Ovary (tissue), 9 donors: ENCODE data around the gene DNAJA3. TPM values are rescaled to one million over a fixed set of nuclear protein-coding genes. Genes with fewer than 3 reads are reported as not detected.

Experiments
- DNase-seq, 5 donors: peaks; one replicate each; pipeline ENCODE4 v3.0.0-alpha.2; 2019 to 2020
- H3K27ac ChIP-seq, 2 donors: fragments of 200-600 bp; one replicate each; pipeline versions ENCODE4 v1.5.1 to v1.8.0; 2019 to 2022
- H3K27me3 ChIP-seq: fragments of 200-600 bp; one replicate; pipeline ENCODE4 v1.8.0; 2022
- H3K36me3 ChIP-seq: fragments of 200-600 bp; sonication (generic); one replicate; pipeline ENCODE4 v1.5.1; 2019
- H3K4me1 ChIP-seq: one replicate; pipeline ENCODE4 v1.8.1; 2013; ENCODE audit warnings: mild to moderate bottlenecking, moderate library complexity; ENCODE audit not compliant: insufficient read depth
- H3K4me3 ChIP-seq: fragments of 200-600 bp; sonication (generic); one replicate; pipeline ENCODE4 v1.5.1; 2017
- H3K9me3 ChIP-seq, 2 donors: fragments of 200-600 bp in 1 of 2; sonication (generic) in 1 of 2; one replicate each; pipeline versions ENCODE4 v1.5.1 to v1.8.1; 2013 to 2019; ENCODE audit warnings: mild to moderate bottlenecking in 1 of 2, moderate library complexity in 1 of 2
- CTCF ChIP-seq, 3 donors: fragments of 450-650 bp in 2 of 3; fragments of 200-600 bp in 1 of 3; IDR thresholded peaks; one replicate each; pipeline versions ENCODE4 v1.5.1 to v1.8.0; 2016 to 2022; ENCODE audit warnings: antibody characterized with exemption in 3 of 3, mild to moderate bottlenecking in 1 of 3
- EP300 ChIP-seq: sonication (generic); formaldehyde crosslinking; IDR thresholded peaks from one replicate; pipeline ENCODE4 v1.6.1; 2017; ENCODE audit warnings: antibody characterized with exemption
- POLR2A ChIP-seq: fragments of 450-650 bp; IDR thresholded peaks from one replicate; pipeline ENCODE4 v1.6.1; 2017; ENCODE audit warnings: antibody characterized with exemption, mild to moderate bottlenecking, moderate library complexity
- WGBS, 3 donors: extraction: QIAGEN DNeasy Blood & Tissue Kit in 1 of 3; methylation state at CpG; one replicate each; pipeline versions ENCODE4 v1.1.5 to v1.1.7; 2013 to 2017; 5-methylcytosine and 5-hydroxymethylcytosine counted together
- intact Hi-C, 4 donors: fragments of 100-400 bp; cut with DNase I; formaldehyde crosslinking; loops; one replicate each; pipeline versions ENCODE4 v1.11.0 to v1.15.1; 2022 to 2023
- polyA plus RNA-seq, 2 donors: library from polyadenylated mRNA; stranded (reverse); fragments of 200-250 nt in 1 of 2; fragments of 350-450 nt in 1 of 2; fragmentation: Illumina TruSeq in 1 of 2; extraction: RNeasy Lipid Tissue Mini Kit (QIAGEN cat#74804) in 1 of 2; gene quantifications; one replicate each; pipeline ENCODE4 v1.2.3, GENCODE V29; 2013 to 2014
- total RNA-seq, 7 donors: library from RNA; depleted of rRNA in 2 of 7; stranded (reverse); fragments of >200 nt in 2 of 7; fragmentation: NEBNext Ultra II Directional in 3 of 7; extraction: Animal tissue kit (Norgen Biotek cat#: 25700) in 3 of 7; gene quantifications; one replicate each; pipeline versions ENCODE4 v1.1.0 to v1.2.4, GENCODE V29; 2016 to 2023
- donor health status: DM: no; HTN: no; CAD: no; lungs with moderate emphysema.
- donor health status: DM: no; HTN: no; CAD: no.
- donor health status: Bipolar disorder and iron deficiency.
- donor health status: DM: yes; HTN: yes; CAD: no.
- donor health status: DM: no; HTN: no; CAD: no.
- donor health status: DM: yes; HTN: yes; CAD: no.

DNAJA3 gene
- total and polyA plus RNA-seq, 9 donors, result 26.4 to 47.0 (median 35.2) TPM

GRCh38 chr16:4399001-4399730, 26.5 kb upstream of the DNAJA3 start:
- Histone ChIP-seq H3K27me3 (no peaks in the 10 kb centered on the region), H3K4me1 (no peaks in the 10 kb centered on the region), H3K4me3 (no peak overlapping the region), H3K36me3 (no peaks in the 10 kb centered on the region), H3K9me3 (no peaks in the 10 kb centered on the region), H3K27ac (no peak overlapping the region)
- no peak for TF ChIP-seq POLR2A
- TF ChIP-seq EP300, result no peak
- no peak for TF ChIP-seq CTCF (IDR thresholded peaks at IDR 0.05)
- DNase-seq, result no peak
- intact Hi-C loops, result no loop called here
- WGBS, 3 donors, result 91 to 95% (median 92%) methylated on average over 9 of the region's 9 CpGs

- Histone ChIP-seq H3K4me1 (no peaks in the 10 kb centered on the region), H3K9me3 (no peaks in the 10 kb centered on the region), H3K27ac (no peak overlapping the region), H3K27me3 (no peaks in the 10 kb centered on the region), H3K4me3 (no peak overlapping the region), H3K36me3 (no peaks in the 10 kb centered on the region)
- peak in 1 of 5 donors; percentile 16 for DNase-seq
- intact Hi-C loops, result loop anchor here in 1 of 4 donors (5.0 kb wide), 2 partner anchors 114 to 194 kb away; no protein-coding TSS in a partner anchor
- TF ChIP-seq EP300 (no peak), CTCF (IDR thresholded peaks at IDR 0.05) (no peak), POLR2A (no peak)
- 92 to 95% (median 93%) methylated on average over 12 of the region's 12 CpGs for WGBS, 3 donors
Measured at GRCh38 chr16:4401094-4401501, 24.6 kb upstream of the DNAJA3 start.

GRCh38 chr16:4401510-4401909, 24.2 kb upstream of the DNAJA3 start:
- 94 to 97% (median 95%) methylated on average over 12 of the region's 12 CpGs for WGBS, 3 donors
- TF ChIP-seq CTCF (IDR thresholded peaks at IDR 0.05) (no peak), EP300 (no peak)
- no peak overlapping the region for H3K4me3 ChIP-seq
- no peaks in the 10 kb centered on the region for H3K9me3 ChIP-seq
- no peak overlapping the region for H3K27ac ChIP-seq
- no peaks in the 10 kb centered on the region for H3K36me3 ChIP-seq
- H3K27me3 ChIP-seq, result no peaks in the 10 kb centered on the region
- no peaks in the 10 kb centered on the region for H3K4me1 ChIP-seq
- intact Hi-C loops, result loop anchor here in 1 of 4 donors (5.0 kb wide), 2 partner anchors 114 to 194 kb away; no protein-coding TSS in a partner anchor
- DNase-seq, result no peak

GRCh38 chr16:4402439-4403132, 23.1 kb upstream of the DNAJA3 start:
- TF ChIP-seq EP300 (no peak), CTCF (IDR thresholded peaks at IDR 0.05) (peak; percentile 93 to 99 (median 98))
- H3K4me1 ChIP-seq, result no peaks in the 10 kb centered on the region
- H3K36me3 ChIP-seq, result no peaks in the 10 kb centered on the region
- H3K27me3 ChIP-seq, result no peaks in the 10 kb centered on the region
- no peak overlapping the region for H3K27ac ChIP-seq
- 13 to 15% (median 15%) methylated on average over 27 to 29 of the region's 29 CpGs for WGBS, 3 donors
- H3K9me3 ChIP-seq, result no peaks in the 10 kb centered on the region
- H3K4me3 ChIP-seq, result no peak overlapping the region
- DNase-seq, result peak; percentile 81 to 92 (median 90)
- intact Hi-C loops, result loop anchor here (1.0 to 5.0 kb wide), 4 partner anchors 42 to 195 kb away; no protein-coding TSS in a partner anchor
